Measurements from ENCODE around the gene ETFB.

Gene ETFB

DNA sequence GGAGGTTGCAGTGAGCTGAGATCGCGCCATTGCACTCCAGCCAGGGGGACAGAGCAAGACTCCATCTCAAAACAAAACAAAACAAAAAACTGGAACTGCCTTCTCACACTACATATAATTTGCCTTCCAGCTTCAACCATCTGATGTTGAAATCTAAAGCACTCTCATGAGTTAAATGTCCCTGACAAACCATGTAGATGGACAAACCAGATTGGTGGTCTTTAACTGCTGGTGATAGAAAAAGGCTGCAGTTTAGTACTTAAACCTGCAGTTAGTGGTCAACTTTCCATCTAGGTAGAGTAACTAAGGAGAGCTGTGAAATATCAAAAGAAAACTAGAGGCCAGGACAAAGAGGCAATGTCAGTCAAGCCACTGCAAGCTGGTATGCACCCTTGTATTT lies 30.0 kb upstream of the ETFB start:
- POLR2A ChIA-PET, result interaction anchor here (0.6 to 2.9 kb wide), 3 partner anchors 23 to 57 kb away, joined by 3 to 19 read pairs (median 5); no protein-coding TSS in a partner anchor
- H3K4me3 ChIP-seq (ENCODE audit: low read depth, low read length), result no peak overlapping the region
- no peak overlapping the region for H3K27ac ChIP-seq (ENCODE audit: extremely low read depth, low read depth, low read length)
- no peaks in the 10 kb centered on the region for H3K36me3 ChIP-seq (ENCODE audit: control insufficient read depth in 2 of 2, insufficient read depth in 1 of 2, low read length in 2 of 2)
- TF ChIP-seq GLI4 (tag by site-specific recombination; IDR thresholded peaks at IDR 0.05), result no peak
- no peak for TF ChIP-seq IKZF3 (tag by site-specific recombination; IDR thresholded peaks at IDR 0.05)
- TF ChIP-seq TRIM28 (IDR thresholded peaks at IDR 0.05; ENCODE audit: borderline replicate concordance, low read length), result no peak
- TF ChIP-seq, protein P1, sequence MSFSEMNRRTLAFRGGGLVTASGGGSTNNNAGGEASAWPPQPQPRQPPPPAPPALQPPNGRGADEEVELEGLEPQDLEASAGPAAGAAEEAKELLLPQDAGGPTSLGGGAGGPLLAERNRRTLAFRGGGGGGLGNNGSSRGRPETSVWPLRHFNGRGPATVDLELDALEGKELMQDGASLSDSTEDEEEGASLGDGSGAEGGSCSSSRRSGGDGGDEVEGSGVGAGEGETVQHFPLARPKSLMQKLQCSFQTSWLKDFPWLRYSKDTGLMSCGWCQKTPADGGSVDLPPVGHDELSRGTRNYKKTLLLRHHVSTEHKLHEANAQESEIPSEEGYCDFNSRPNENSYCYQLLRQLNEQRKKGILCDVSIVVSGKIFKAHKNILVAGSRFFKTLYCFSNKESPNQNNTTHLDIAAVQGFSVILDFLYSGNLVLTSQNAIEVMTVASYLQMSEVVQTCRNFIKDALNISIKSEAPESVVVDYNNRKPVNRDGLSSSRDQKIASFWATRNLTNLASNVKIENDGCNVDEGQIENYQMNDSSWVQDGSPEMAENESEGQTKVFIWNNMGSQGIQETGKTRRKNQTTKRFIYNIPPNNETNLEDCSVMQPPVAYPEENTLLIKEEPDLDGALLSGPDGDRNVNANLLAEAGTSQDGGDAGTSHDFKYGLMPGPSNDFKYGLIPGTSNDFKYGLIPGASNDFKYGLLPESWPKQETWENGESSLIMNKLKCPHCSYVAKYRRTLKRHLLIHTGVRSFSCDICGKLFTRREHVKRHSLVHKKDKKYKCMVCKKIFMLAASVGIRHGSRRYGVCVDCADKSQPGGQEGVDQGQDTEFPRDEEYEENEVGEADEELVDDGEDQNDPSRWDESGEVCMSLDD (tag by site-specific recombination; IDR thresholded peaks at IDR 0.05), result no peak
- no peak for TF ChIP-seq PRDM1 (tag by site-specific recombination; IDR thresholded peaks at IDR 0.05)
- TF ChIP-seq, protein P2, sequence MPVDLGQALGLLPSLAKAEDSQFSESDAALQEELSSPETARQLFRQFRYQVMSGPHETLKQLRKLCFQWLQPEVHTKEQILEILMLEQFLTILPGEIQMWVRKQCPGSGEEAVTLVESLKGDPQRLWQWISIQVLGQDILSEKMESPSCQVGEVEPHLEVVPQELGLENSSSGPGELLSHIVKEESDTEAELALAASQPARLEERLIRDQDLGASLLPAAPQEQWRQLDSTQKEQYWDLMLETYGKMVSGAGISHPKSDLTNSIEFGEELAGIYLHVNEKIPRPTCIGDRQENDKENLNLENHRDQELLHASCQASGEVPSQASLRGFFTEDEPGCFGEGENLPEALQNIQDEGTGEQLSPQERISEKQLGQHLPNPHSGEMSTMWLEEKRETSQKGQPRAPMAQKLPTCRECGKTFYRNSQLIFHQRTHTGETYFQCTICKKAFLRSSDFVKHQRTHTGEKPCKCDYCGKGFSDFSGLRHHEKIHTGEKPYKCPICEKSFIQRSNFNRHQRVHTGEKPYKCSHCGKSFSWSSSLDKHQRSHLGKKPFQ (tag by site-specific recombination; IDR thresholded peaks at IDR 0.05), result no peak
- TF ChIP-seq ZNF157 (tag by site-specific recombination; IDR thresholded peaks at IDR 0.05), result no peak
- TF ChIP-seq, protein P3, sequence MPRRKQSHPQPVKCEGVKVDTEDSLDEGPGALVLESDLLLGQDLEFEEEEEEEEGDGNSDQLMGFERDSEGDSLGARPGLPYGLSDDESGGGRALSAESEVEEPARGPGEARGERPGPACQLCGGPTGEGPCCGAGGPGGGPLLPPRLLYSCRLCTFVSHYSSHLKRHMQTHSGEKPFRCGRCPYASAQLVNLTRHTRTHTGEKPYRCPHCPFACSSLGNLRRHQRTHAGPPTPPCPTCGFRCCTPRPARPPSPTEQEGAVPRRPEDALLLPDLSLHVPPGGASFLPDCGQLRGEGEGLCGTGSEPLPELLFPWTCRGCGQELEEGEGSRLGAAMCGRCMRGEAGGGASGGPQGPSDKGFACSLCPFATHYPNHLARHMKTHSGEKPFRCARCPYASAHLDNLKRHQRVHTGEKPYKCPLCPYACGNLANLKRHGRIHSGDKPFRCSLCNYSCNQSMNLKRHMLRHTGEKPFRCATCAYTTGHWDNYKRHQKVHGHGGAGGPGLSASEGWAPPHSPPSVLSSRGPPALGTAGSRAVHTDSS (tag by site-specific recombination; IDR thresholded peaks at IDR 0.05), result no peak
- no peak for TF ChIP-seq OSR2 (tag by site-specific recombination; IDR thresholded peaks at IDR 0.05)
- no peak for TF ChIP-seq ZNF544 (tag by site-specific recombination; IDR thresholded peaks at IDR 0.05)
- TF ChIP-seq, protein P4, sequence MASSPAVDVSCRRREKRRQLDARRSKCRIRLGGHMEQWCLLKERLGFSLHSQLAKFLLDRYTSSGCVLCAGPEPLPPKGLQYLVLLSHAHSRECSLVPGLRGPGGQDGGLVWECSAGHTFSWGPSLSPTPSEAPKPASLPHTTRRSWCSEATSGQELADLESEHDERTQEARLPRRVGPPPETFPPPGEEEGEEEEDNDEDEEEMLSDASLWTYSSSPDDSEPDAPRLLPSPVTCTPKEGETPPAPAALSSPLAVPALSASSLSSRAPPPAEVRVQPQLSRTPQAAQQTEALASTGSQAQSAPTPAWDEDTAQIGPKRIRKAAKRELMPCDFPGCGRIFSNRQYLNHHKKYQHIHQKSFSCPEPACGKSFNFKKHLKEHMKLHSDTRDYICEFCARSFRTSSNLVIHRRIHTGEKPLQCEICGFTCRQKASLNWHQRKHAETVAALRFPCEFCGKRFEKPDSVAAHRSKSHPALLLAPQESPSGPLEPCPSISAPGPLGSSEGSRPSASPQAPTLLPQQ (tag by site-specific recombination; IDR thresholded peaks at IDR 0.05), result no peak
- TF ChIP-seq ZNF354C (tag by site-specific recombination; IDR thresholded peaks at IDR 0.05; ENCODE audit: borderline replicate concordance, low read depth), result no peak
- no peaks in the 10 kb centered on the region for H3K9me3 ChIP-seq (ENCODE audit: control insufficient read depth, insufficient read depth, low read depth, low read length)
- peaks cover 4% of the 10 kb centered on the region; the same call in 1 of the 2 replicates for H3K4me1 ChIP-seq (ENCODE audit: control insufficient read depth, insufficient read depth, low read length)
- CTCF ChIA-PET, result interaction anchor here (0.6 to 4.5 kb wide), 9 partner anchors 8 to 382 kb away, joined by 3 to 22 read pairs (median 4); no protein-coding TSS in a partner anchor

DNA sequence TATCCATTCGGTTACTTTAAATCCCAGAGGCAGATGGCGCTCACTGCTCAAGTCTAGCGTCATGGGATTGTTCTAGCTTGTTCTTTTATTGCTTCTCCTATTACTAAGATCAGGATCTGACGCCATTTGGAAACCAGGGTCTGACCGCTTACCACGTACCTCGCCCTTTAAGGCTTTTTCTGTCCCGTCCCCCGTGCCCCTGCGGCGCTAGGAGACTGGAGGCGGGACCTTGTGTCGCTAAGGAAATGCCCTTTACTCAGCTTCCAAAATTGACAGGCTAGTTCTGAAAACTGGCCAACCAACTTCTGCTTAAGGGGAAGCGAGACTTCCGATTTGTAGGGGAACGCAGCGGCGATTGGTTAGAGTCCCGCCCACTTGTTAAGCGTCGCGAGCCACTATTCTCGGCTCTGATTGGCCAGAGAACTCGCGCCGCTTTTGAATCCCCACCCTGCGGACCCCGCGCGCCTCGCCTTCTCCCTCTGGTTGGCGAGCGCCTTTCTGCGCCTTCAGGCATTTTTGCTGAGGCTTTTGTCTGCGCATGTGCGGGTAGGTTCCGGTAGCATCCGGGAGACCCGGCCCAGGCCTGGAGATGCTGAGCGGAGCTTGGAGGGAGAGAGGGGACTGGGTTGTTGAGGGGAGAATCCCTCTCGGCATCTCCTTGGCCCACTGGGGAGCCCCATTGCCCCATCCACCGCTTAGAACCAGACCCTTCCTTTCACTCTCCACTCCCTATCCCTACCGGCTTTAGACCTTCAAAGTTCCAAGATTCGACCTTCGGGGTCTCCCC lies 28.1 kb upstream of the ETFB start:
- CTCF ChIA-PET, result interaction anchor here (0.6 to 4.5 kb wide), 9 partner anchors 13 to 262 kb away, joined by 3 to 22 read pairs (median 3); partner anchors contain the start of gene ETFB
- H3K9me3 ChIP-seq (ENCODE audit: control insufficient read depth, insufficient read depth, low read depth, low read length), result no peaks in the 10 kb centered on the region
- POLR2A ChIA-PET, result interaction anchor here (0.9 to 2.9 kb wide), 9 partner anchors 12 to 313 kb away, joined by 3 to 20 read pairs (median 4); partner anchors contain the start of gene ETFB
- peaks cover 4% of the 10 kb centered on the region; the same call in 1 of the 2 replicates for H3K4me1 ChIP-seq (ENCODE audit: control insufficient read depth, insufficient read depth, low read length)
- peak overlapping the region; percentile 35 for H3K27ac ChIP-seq (ENCODE audit: extremely low read depth, low read depth, low read length)
- no peaks in the 10 kb centered on the region for H3K36me3 ChIP-seq (ENCODE audit: control insufficient read depth in 2 of 2, insufficient read depth in 1 of 2, low read length in 2 of 2)
- peak overlapping the region; percentile 76 for H3K4me3 ChIP-seq (ENCODE audit: low read depth, low read length)
- no peak for TF ChIP-seq ZNF174 (tag by site-specific recombination; IDR thresholded peaks at IDR 0.05)
- TF ChIP-seq, protein P5, sequence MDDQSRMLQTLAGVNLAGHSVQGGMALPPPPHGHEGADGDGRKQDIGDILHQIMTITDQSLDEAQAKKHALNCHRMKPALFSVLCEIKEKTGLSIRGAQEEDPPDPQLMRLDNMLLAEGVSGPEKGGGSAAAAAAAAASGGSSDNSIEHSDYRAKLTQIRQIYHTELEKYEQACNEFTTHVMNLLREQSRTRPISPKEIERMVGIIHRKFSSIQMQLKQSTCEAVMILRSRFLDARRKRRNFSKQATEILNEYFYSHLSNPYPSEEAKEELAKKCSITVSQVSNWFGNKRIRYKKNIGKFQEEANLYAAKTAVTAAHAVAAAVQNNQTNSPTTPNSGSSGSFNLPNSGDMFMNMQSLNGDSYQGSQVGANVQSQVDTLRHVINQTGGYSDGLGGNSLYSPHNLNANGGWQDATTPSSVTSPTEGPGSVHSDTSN (CRISPR knock-in tag; IDR thresholded peaks at IDR 0.05), result 0 out of 2 replicates have a peak, but pooled peaks have one; percentile 83
- peak; percentile 46 for TF ChIP-seq ZNF341 (tag by site-specific recombination; IDR thresholded peaks at IDR 0.05; ENCODE audit: low read depth)
- TF ChIP-seq ZNF114 (tag by site-specific recombination; IDR thresholded peaks at IDR 0.05), result no peak
- TF ChIP-seq WT1 (tag by site-specific recombination; IDR thresholded peaks at IDR 0.05), result no peak
- peak; percentile 48; the same call in 1 of the 2 replicates for TF ChIP-seq KLF16 (tag by site-specific recombination; IDR thresholded peaks at IDR 0.05)
- no peak for TF ChIP-seq ZNF140 (tag by site-specific recombination; IDR thresholded peaks at IDR 0.05)
- TF ChIP-seq ZNF785 (tag by site-specific recombination; IDR thresholded peaks at IDR 0.05), result no peak
- TF ChIP-seq YY1 (tag by site-specific recombination; IDR thresholded peaks at IDR 0.05), result no peak
- TF ChIP-seq ZNF501 (tag by site-specific recombination; IDR thresholded peaks at IDR 0.05), result peak; percentile 38; the same call in 1 of the 2 replicates
- no peak for TF ChIP-seq ZNF521 (tag by site-specific recombination; IDR thresholded peaks at IDR 0.05)
- TF ChIP-seq ZNF202 (tag by site-specific recombination; IDR thresholded peaks at IDR 0.05; ENCODE audit: borderline replicate concordance), result no peak
- TF ChIP-seq ZNF560 (tag by site-specific recombination; IDR thresholded peaks at IDR 0.05; ENCODE audit: borderline replicate concordance), result no peak
- TF ChIP-seq ZNF629 (tag by site-specific recombination; IDR thresholded peaks at IDR 0.05), result peak; percentile 55; the same call in 1 of the 2 replicates

All from HEK293 (cell line).